ENCODE data around the gene EFNA2. TPM values are rescaled to one million over a fixed set of nuclear protein-coding genes. Genes with fewer than 3 reads are reported as not detected.
"Not testable (repeated sequence)": the region's sequence is repeated elsewhere in the genome, so short reads cannot be mapped to it uniquely, and the experiment has no call there.

Gene EFNA2
- total and polyA plus RNA-seq, 5 donors from 2014 or later = not detected

DNA sequence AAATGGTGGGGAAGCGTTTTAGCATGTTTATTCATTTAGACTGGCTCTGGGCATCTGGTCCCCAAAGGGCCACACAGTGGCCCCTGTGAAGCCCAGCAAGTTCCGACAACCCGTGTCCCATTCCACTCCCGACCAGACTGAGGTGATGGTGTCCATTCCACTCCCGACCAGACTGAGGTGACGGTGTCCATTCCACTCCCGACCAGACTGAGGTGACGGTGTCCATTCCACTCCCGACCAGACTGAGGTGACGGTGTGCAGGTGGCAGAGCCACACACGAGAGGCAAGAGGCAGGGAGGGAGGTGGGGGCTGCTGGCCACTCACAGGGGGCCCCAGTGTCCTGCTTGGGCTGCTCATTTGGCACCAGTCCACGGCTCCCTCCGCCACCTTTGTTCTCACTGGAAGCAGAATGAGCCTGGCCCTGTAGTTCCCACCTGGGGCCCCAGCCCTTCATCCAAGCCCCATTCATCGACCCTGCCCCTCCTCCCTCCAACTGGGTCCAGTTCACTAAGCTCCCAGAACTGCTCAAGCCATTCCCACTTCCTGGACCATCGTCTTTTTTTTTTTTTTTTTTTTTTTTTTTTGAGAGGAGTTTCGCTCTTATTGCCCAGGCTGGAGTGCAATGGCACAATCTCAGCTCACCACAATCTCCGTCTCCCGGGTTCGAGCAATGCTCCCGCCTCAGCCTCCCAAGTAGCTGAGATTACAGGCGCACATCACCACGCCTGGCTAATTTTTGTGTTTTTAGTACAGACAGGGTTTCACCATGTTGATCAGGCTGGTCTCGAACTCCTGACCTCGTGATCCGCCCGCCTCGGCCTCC, 39.2 kb upstream of the EFNA2 start:
- H3K4me1 ChIP-seq (ENCODE audit: control insufficient read depth, insufficient read depth, low read length, poor library complexity, severe bottlenecking) = peaks cover 40% of the 10 kb centered on the region
- not testable (repeated sequence) for H3K9me3 Mint-ChIP-seq; H3K27me3 Mint-ChIP-seq; ATAC-seq (ENCODE audit: low read depth in 2 of 2); H3K27ac Mint-ChIP-seq; H3K27me3 ChIP-seq (ENCODE audit: control insufficient read depth, insufficient read depth, low read length); H3K4me3 ChIP-seq (ENCODE audit: low read depth, low read length); H3K27ac ChIP-seq (ENCODE audit: insufficient read depth, low read length, poor library complexity, severe bottlenecking); H3K9me3 ChIP-seq (ENCODE audit: control insufficient read depth in 2 of 2, low read length in 2 of 2); H3K36me3 Mint-ChIP-seq; DNase-seq; H3K36me3 ChIP-seq (ENCODE audit: control insufficient read depth, insufficient read depth, low read length)
- H3K4me3 Mint-ChIP-seq = peak overlapping the region; percentile 41 to 58 (median 56)
- H3K4me1 Mint-ChIP-seq = peaks cover 0 to 25% (median 8%) of the 10 kb centered on the region in 4 donors

DNA sequence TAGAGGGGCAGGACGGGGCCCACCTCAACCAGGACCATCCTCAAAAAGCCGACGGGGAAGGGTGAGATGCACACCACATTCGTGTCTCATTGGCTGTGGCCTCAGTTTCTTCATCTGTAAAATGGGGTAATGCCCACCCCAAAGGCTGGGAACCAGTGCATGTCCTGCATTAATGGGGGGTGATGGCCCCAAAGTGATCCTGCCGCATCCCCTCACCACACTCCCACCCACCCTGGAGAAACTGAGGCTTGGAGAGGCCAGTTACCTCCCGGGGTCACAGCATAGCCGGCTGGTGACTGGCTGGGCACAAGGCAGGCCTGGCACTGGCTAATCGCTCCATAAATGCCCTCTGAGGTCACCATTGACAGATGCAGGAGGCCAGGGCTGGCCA, 37.9 kb upstream of the EFNA2 start:
- H3K36me3 ChIP-seq (ENCODE audit: control insufficient read depth, insufficient read depth, low read length) = no peaks in the 10 kb centered on the region
- no peaks in the 10 kb centered on the region for H3K36me3 Mint-ChIP-seq
- no peaks in the 10 kb centered on the region for H3K27me3 ChIP-seq (ENCODE audit: control insufficient read depth, insufficient read depth, low read length)
- no peaks in the 10 kb centered on the region for H3K27me3 Mint-ChIP-seq
- H3K4me1 Mint-ChIP-seq = peaks cover 0 to 18% (median 7%) of the 10 kb centered on the region in 4 donors
- peaks cover 0 to 2% (median 0%) of the 10 kb centered on the region in 7 donors for H3K9me3 Mint-ChIP-seq
- ATAC-seq (ENCODE audit: low read depth in 2 of 2) (no peak), DNase-seq (no peak)
- H3K9me3 ChIP-seq (ENCODE audit: control insufficient read depth in 2 of 2, low read length in 2 of 2) = no peaks in the 10 kb centered on the region
- H3K27ac Mint-ChIP-seq = peak overlapping the region in 1 of 3 donors; percentile 9
- peak overlapping the region in 3 of 4 donors; percentile 46 to 57 (median 54) for H3K4me3 Mint-ChIP-seq
- H3K4me1 ChIP-seq (ENCODE audit: control insufficient read depth, insufficient read depth, low read length, poor library complexity, severe bottlenecking) = peaks cover 47% of the 10 kb centered on the region
- no peak overlapping the region for H3K4me3 ChIP-seq (ENCODE audit: low read depth, low read length)
- H3K27ac ChIP-seq (ENCODE audit: insufficient read depth, low read length, poor library complexity, severe bottlenecking) = peak overlapping the region; percentile 97

DNA sequence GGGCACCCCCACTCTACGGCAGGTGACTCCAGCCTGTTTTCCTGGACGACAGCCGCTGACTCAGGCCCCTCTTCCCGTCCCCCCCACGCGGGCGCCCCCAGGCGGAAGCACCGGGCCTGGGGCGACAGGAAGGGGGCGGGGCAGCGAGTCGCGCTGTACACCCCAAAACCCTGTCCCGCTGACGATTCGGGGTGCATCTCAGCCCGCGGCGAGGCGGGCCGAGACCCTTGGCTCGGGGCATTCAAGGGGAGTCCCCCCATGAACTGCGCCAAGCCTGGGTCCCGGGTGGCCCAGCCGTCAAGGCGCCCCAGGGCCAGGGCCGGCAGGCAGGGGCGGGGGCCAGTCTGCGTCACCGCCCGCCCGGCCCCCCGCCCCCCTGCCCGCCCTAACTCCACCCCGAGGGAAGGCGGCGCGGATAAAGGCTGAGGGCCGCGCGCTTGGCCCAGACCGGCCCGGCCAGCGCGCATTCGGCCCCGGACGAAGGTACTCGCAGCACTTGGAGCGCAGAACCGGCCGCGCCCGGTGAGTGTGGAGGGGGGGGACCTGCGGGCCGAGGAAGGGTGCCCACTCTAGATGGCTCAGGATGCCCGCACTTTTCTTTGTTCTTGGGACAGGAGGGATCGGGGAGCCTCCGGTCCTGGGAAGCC, 37.4 kb upstream of the EFNA2 start, which contains the start of gene MIDN:
MIDN (plus strand) TSS at position 445 of the 647 bp plus-strand sequence. CDS start 1,714 bp downstream, outside the sequence.
- peak within 1 kb of the TSS; percentile 72 to 100 (median 75) for H3K4me3 Mint-ChIP-seq
- H3K27ac Mint-ChIP-seq = peak within 1 kb of the TSS in 2 of 3 donors; percentile 59 to 74
- no peaks in the 10 kb centered on the region for H3K36me3 Mint-ChIP-seq
- ATAC-seq (ENCODE audit: low read depth in 2 of 2) (peak; percentile 3 to 5), DNase-seq (peak; percentile 73 to 80 (median 76))
- H3K9me3 Mint-ChIP-seq = peaks cover 0 to 2% (median 0%) of the 10 kb centered on the region in 7 donors
- no peaks in the 10 kb centered on the region for H3K27me3 Mint-ChIP-seq
- Histone ChIP-seq H3K27ac (ENCODE audit: insufficient read depth, low read length, poor library complexity, severe bottlenecking) (peak within 1 kb of the TSS; percentile 97), H3K27me3 (ENCODE audit: control insufficient read depth, insufficient read depth, low read length) (no peaks in the 10 kb centered on the region), H3K36me3 (ENCODE audit: control insufficient read depth, insufficient read depth, low read length) (no peaks in the 10 kb centered on the region), H3K4me3 (ENCODE audit: low read depth, low read length) (no peak within 1 kb of the TSS), H3K4me1 (ENCODE audit: control insufficient read depth, insufficient read depth, low read length, poor library complexity, severe bottlenecking) (peaks cover 49% of the 10 kb centered on the region), H3K9me3 (ENCODE audit: control insufficient read depth in 2 of 2, low read length in 2 of 2) (no peaks in the 10 kb centered on the region)
- peaks cover 0 to 14% (median 7%) of the 10 kb centered on the region in 4 donors for H3K4me1 Mint-ChIP-seq

DNA sequence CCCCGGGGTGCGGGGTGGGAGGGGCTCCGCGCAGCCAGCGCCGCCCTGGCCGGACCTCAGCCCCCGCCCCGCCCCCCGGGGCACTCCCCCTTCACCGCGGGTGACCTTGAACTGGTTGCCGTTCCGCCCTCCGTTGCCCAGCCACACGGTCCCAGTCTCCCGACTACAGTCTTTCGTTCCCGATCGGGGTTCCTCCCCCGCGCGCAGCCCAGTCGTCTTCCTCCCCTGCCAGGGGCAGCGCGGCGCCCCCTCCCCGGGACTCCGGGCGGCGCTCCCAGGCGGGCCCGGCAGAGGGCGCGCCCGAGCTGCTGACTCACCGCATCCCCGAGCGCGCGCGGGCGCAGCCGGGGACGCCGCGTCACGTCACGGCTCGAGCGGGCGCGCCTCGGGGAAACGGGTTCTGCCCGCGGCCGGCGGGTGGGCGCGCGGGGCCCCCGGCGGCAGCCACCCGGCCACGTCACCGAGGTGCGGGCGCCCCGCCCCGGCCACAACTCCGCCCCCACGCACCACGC, 36.8 kb upstream of the EFNA2 start:
- DNase-seq (peak; percentile 80 to 88 (median 84)), ATAC-seq (ENCODE audit: low read depth in 2 of 2) (peak; percentile 29 to 36)
- no peaks in the 10 kb centered on the region for H3K27me3 Mint-ChIP-seq
- H3K27ac Mint-ChIP-seq = peak overlapping the region in 1 of 3 donors; percentile 74
- no peaks in the 10 kb centered on the region for H3K36me3 Mint-ChIP-seq
- Histone ChIP-seq H3K27ac (ENCODE audit: insufficient read depth, low read length, poor library complexity, severe bottlenecking) (peak overlapping the region; percentile 97), H3K4me1 (ENCODE audit: control insufficient read depth, insufficient read depth, low read length, poor library complexity, severe bottlenecking) (peaks cover 49% of the 10 kb centered on the region), H3K27me3 (ENCODE audit: control insufficient read depth, insufficient read depth, low read length) (no peaks in the 10 kb centered on the region), H3K9me3 (ENCODE audit: control insufficient read depth in 2 of 2, low read length in 2 of 2) (no peaks in the 10 kb centered on the region), H3K36me3 (ENCODE audit: control insufficient read depth, insufficient read depth, low read length) (no peaks in the 10 kb centered on the region), H3K4me3 (ENCODE audit: low read depth, low read length) (no peak overlapping the region)
- peak overlapping the region in 3 of 4 donors; percentile 72 to 75 (median 75) for H3K4me3 Mint-ChIP-seq
- H3K9me3 Mint-ChIP-seq = peaks cover 0 to 4% (median 0%) of the 10 kb centered on the region in 7 donors
- H3K4me1 Mint-ChIP-seq = peaks cover 0 to 15% (median 7%) of the 10 kb centered on the region in 4 donors

DNA sequence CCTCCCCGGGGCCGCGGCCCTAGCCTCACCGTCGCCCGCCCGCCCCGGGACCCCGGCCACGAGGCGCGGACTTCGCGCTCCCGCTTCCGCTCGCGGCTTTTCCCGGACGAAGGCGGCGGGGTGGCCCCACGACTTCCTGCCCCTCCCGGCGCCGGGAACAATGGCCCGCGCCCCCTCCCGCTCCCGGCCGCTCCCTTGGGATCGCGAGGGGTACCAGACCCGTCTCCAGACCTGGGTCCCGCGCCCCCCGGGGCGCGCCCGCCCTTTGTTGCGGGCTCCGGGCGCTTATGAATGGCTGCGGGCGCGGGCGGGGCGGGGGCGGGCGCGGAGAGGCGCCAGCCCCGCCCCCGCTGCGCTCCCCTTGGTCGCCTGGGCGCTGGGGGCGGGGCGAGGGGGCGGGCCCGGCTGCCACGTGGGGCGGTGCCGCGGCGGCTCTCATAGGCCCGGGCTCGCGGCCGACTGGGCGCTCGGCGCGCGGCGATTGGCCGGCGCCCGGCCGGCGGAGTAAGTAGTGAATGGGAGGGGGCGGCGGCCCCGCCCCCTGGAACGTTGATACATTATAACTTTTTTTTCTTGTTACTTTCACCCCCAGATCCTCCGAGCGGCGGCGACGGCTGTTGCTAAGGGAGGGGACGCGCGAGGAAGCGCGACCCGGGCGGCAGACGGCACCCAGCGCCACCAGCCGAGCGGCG, 36.2 kb upstream of the EFNA2 start:
- peak; percentile 65 for ATAC-seq (ENCODE audit: low read depth in 2 of 2)
- Histone ChIP-seq H3K9me3 (ENCODE audit: control insufficient read depth in 2 of 2, low read length in 2 of 2) (no peaks in the 10 kb centered on the region), H3K4me1 (ENCODE audit: control insufficient read depth, insufficient read depth, low read length, poor library complexity, severe bottlenecking) (peaks cover 49% of the 10 kb centered on the region), H3K4me3 (ENCODE audit: low read depth, low read length) (no peak overlapping the region), H3K27me3 (ENCODE audit: control insufficient read depth, insufficient read depth, low read length) (no peaks in the 10 kb centered on the region), H3K27ac (ENCODE audit: insufficient read depth, low read length, poor library complexity, severe bottlenecking) (peak overlapping the region; percentile 97), H3K36me3 (ENCODE audit: control insufficient read depth, insufficient read depth, low read length) (peaks cover 5% of the 10 kb centered on the region)
- Mint-ChIP-seq H3K27ac (peak overlapping the region; percentile 58 to 95 (median 80)), H3K4me1 (peaks cover 0 to 14% (median 6%) of the 10 kb centered on the region in 4 donors), H3K4me3 (peak overlapping the region; percentile 91 to 100 (median 94)), H3K27me3 (no peaks in the 10 kb centered on the region), H3K9me3 (peaks cover 0 to 4% (median 0%) of the 10 kb centered on the region in 7 donors), H3K36me3 (no peaks in the 10 kb centered on the region)
- peak; percentile 91 to 96 (median 94) for DNase-seq

DNA sequence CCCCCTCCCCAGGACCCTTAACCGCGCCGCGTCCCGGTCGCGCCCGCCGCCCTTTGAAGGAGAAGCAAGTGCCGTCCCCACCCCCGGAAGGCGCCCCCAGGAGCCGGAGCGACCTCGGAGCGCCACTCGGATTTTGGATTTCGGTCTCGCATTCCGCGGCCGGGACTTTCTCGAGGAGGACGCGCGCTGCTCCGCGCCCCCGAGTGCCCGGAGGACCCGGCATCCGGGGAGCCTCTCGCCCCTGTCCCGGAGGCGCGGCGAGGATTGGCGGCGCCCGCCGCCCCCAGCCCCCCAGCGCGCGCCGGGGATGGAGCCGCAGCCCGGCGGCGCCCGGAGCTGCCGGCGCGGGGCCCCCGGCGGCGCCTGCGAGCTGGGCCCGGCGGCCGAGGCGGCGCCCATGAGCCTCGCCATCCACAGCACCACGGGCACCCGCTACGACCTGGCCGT, 35.7 kb upstream of the EFNA2 start:
- Histone ChIP-seq H3K9me3 (ENCODE audit: control insufficient read depth in 2 of 2, low read length in 2 of 2) (no peaks in the 10 kb centered on the region), H3K36me3 (ENCODE audit: control insufficient read depth, insufficient read depth, low read length) (peaks cover 11% of the 10 kb centered on the region), H3K27me3 (ENCODE audit: control insufficient read depth, insufficient read depth, low read length) (no peaks in the 10 kb centered on the region), H3K27ac (ENCODE audit: insufficient read depth, low read length, poor library complexity, severe bottlenecking) (peak overlapping the region; percentile 88), H3K4me3 (ENCODE audit: low read depth, low read length) (no peak overlapping the region), H3K4me1 (ENCODE audit: control insufficient read depth, insufficient read depth, low read length, poor library complexity, severe bottlenecking) (peaks cover 49% of the 10 kb centered on the region)
- H3K27ac Mint-ChIP-seq = peak overlapping the region; percentile 26 to 80 (median 58)
- no peak for DNase-seq
- peaks cover 0 to 4% (median 0%) of the 10 kb centered on the region in 7 donors for H3K9me3 Mint-ChIP-seq
- H3K27me3 Mint-ChIP-seq = no peaks in the 10 kb centered on the region
- H3K4me3 Mint-ChIP-seq = peak overlapping the region; percentile 91 to 100 (median 94)
- no peaks in the 10 kb centered on the region for H3K36me3 Mint-ChIP-seq
- peaks cover 0 to 17% (median 5%) of the 10 kb centered on the region in 4 donors for H3K4me1 Mint-ChIP-seq
- no peak for ATAC-seq (ENCODE audit: low read depth in 2 of 2)
